HG03558 (cell line): ENCODE data around the gene HIPK4.
"Not testable (repeated sequence)": the region's sequence is repeated elsewhere in the genome, so short reads cannot be mapped to it uniquely, and the experiment has no call there.

Experiments used
- ATAC-seq: cut with Tn5 transposase; IDR thresholded peaks from one replicate; pipeline ENCODE4 v1.9.1; 2021; ENCODE audit warnings: moderate number of reproducible peaks; ENCODE audit not compliant: unreplicated experiment; ENCODE audit errors: extremely low read depth

HIPK4 gene, protein sequence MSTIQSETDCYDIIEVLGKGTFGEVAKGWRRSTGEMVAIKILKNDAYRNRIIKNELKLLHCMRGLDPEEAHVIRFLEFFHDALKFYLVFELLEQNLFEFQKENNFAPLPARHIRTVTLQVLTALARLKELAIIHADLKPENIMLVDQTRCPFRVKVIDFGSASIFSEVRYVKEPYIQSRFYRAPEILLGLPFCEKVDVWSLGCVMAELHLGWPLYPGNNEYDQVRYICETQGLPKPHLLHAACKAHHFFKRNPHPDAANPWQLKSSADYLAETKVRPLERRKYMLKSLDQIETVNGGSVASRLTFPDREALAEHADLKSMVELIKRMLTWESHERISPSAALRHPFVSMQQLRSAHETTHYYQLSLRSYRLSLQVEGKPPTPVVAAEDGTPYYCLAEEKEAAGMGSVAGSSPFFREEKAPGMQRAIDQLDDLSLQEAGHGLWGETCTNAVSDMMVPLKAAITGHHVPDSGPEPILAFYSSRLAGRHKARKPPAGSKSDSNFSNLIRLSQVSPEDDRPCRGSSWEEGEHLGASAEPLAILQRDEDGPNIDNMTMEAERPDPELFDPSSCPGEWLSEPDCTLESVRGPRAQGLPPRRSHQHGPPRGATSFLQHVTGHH

DNA sequence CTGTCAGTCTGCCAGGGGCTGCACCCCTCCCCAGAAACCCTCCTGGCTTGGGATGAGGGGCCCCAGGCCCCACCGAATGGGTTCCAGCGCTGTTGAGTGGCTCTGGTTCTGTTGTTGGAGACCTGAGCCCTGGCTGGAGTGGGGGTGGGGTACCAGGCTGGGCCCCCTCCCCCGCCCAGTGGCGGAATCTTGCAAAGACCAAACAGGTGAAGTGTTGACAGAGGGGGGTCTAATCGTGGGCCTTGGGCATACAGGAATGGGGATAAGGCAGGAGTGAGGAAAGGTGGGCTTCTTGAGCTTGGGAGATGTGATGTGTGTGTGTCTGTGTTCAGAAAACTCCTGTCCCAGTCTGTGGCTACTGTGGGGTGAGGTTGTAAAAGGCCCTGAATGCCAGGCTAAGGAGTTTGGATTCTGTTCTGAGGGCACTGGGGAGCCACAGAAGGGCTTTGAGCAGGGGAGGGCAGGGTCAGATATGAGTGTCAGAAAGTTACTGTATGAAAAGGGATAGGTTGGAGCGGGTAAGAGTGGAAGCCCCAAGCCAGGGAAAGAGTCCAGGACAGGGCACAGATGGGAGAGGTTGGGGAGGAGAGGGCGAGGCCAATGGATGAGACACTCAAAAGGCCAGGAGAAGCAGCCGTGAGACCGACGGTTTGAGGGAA, at the start of gene HIPK4:
TSS of gene HIPK4 (minus strand) at position 98 of the 659 bp plus-strand sequence. CDS start 279 bp downstream, outside the sequence.
- no peak for ATAC-seq

- ATAC-seq: no peak
Observed at GRCh38 chr19:40438284-40438683, 48.3 kb upstream of the HIPK4 start.

DNA sequence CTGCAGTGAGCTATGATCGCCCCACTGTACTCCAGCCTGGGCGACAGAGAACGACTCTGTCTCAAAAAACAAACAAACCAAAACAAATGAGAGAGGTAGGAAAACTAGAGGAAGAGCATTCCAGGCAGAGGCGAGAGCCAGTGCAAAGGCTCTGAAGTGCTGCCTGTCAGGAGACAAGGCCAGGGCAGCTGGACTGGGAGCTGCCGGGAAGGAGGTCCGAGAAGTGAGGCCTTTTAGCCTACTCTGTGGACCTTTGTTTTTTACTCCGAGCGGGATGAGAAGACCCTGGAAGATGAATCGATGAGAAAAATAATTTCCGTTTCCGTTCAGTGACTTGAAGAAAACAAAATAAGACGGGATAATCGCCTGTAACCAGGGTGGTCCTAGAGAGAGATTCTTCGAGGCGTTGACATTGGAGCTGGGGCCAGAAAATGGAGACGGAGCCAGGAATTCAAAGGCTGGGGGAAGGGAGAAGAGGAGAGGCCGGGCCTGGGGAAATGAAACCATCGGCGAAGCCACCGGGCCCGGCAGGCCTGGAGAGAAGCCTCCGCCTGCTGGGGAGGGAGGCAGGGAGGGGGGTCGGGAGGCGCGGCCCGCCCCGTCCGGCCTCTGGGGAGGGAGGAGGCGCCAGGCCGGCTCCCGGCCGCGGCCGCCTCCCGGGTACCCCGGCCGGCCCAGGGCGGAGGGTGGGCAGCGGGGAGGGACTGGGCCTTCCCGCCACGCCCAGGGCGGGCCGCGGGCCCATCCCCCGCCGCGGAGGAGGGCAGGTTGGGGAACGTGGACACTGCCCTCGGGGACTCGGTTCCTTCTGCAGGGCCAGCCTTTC, 43.6 kb upstream of the HIPK4 start:
- ATAC-seq: no peak

DNA sequence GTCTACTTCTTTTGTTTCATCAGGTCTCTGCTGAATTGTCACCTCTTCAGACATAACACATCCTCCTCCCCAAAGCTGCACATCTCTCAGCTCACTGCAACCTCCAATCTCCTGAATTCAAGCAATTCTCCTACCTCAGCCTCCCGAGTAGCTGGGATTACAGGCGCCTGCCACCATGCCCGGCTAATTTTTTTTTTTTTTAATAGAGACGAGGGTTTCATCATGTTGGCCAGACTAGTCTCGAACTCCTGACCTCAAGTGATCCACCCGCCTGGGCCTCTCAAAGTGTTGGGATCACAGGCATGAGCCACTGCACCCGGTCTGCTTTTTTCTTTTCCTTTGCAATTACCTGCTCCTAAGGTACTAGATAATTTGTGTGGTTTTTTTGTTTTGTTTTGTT, 42.8 kb upstream of the HIPK4 start:
- ATAC-seq: not testable (repeated sequence)

DNA sequence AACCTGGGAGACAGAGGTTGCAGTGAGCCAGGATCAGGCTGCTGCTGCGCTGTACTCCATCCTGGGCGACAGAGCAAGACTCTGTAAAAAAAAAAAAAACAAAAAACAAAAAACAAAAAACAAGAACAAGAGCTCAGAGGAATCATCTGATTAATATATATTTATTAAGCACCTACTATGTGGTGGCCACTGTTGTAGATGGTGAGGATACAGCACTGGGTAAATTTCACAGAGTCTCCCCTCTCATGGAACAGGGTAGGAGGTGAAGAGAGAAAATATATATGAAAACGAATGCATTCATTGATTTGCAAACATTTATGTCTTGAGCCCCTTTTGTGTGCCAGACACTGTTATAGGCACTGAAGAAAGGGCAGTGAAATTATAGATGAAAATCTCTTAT, 41.7 kb upstream of the HIPK4 start:
- ATAC-seq: no peak

DNA sequence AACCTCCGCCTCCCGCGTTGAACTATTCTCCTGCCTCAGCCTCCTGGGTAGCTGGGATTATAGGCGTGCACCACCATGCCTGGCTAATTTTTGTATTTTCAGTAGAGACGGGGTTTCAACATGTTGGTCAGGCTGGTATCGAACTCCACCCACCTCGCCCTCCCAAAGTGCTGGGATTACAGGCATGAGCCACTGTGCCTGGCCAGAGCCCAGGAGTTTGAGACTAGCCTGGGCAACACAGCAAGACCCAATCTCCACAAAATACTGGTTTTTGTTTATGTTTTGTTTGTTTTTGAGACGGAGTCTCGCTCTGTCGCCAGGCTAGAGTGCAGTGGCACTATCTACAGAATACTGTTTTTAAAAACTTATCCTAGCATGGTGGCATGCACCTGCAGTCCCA, 40.3 kb upstream of the HIPK4 start:
- ATAC-seq: not testable (repeated sequence)

GRCh38 chr19:40428197-40428596, 38.2 kb upstream of the HIPK4 start:
- ATAC-seq: not testable (repeated sequence)

GRCh38 chr19:40425450-40426287, 35.7 kb upstream of the HIPK4 start, which contains the start of gene SERTAD1:
Gene SERTAD1 (minus strand): TSS chr19:40425992. CDS start chr19:40423546, 2,446 bp downstream.
- peak; percentile 67 for ATAC-seq

DNA sequence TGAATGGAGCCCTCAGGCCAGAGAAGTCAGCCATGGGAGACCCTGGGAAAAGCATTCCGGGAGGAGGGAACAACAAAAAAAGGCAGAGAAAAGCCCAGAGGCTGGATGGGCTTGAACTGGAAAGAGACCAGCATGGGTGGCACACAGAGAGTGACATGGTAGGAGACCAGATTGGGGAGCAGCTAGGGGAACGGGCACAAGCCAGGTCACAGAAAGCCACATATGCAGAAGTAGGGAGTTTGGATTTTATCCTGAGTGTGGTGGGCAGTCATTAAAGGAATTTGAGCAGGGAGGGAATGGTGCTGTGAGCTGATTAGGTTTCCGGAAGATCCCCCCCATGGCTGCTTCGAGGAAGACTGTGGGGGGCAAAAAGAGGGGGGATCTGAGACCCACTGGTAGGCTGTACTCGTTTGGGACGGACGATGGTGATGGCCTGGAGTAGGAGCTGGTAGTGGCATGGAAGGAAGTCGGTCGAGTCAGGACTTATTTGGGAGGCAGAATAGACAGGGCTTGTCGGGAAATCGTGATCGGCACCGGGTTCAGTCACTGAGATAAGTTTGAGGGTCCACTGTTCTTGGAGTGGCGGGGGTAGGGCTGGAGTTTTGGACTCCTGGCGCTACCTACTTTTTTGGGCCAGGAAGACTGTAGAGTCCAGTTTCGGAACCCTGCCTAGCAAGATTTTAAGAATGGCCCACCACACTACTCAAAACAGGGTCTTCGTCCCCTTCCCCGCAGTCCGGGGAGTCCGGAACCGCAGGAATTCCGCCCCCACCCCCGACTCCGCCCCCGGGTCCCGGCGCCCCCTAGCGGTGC, 34.9 kb upstream of the HIPK4 start:
- ATAC-seq: no peak

- ATAC-seq: no peak
Observed at GRCh38 chr19:40423938-40424337, 34.0 kb upstream of the HIPK4 start.

- ATAC-seq: no peak
Observed at GRCh38 chr19:40422748-40423566, 33.0 kb upstream of the HIPK4 start.

DNA sequence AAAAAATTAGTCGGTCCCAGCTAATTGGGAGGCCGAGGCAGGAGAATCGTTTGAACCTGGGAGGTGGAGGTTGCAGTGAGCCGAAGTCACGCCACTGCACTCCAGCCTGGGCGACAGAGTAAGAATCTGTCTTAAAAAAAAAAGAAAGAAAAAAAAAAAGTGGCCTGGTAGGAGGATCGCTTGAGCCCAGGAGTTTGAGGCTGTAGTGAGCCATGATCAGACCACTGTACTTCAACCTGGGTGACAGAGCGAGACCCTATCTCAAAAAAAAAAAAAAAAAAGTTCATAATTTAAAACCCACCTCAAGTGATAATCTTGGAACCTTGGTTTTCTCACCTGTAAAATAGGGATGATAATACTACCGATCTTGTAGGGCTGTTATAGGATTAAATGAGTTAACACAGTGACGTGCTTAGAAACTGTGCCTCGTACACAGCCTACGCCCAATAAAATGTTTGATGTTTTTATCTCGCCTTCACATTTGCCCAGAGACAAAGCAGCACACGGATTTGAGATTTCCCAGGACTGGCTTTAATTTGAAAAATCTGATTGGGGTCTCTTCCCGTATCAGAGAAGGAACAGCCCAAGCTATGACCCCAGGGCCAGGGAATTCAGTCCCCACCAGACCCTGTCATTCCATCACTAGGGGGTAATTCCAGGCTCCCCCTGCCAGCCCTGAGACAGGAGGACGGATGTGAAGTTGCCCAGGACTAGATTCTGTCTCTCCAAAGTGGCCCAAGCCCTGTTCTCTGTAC, 32.2 kb upstream of the HIPK4 start:
- no peak for ATAC-seq

- no peak for ATAC-seq
Observed at GRCh38 chr19:40420766-40421765, 31.1 kb upstream of the HIPK4 start.

DNA sequence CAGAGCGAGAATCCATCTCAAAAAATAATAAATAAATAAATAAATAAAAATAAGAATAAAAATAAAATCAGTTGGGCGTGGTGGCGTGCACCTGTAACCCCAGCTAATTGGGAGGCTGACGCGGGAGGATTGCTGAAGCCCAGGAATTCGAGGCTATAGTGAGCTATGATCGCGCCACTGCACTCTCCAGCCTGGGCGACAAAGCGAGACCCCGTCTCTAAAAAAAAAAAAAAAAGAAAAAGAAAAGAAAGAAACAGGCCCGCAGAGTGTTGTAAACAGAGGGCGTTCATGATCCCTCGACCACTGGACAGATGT, 30.4 kb upstream of the HIPK4 start:
- ATAC-seq: no peak

- ATAC-seq: no peak
Observed at GRCh38 chr19:40419780-40420179, 29.8 kb upstream of the HIPK4 start.

DNA sequence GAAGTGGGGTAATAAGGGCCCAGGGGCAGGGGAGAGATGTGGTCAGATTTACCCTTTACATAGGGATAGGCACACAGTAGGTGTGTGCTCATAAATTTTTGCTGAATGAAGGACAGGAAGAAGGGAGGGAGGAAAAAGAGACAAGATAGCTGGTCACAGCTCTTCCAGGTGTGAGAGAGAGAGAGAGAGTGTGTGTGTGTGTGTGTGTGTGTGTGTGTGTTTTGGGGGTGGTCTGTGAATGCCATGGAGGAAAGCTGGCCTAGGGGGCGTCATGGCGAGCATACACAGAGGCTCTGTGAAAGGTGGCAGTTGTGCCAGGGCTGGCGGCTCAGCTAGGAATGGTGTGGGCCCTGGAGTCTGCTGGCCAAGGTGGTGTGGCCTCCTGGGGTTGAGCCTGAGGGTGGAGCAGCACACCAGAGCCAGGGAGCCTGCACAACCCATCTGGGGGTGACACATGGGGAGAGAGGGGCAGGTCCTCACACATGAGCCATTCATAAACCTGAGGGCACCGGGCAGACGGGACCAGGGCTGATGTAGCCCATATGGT, 29.2 kb upstream of the HIPK4 start:
- no peak for ATAC-seq
